GM12892 (cell line): ENCODE results near the gene GRAP.

Experiments used
- POLR2A ChIP-seq: IDR thresholded peaks from 2 replicates; pipeline ENCODE4 v1.6.1; 2011; ENCODE audit warnings: low read depth, low read length, control low read depth
- POLR2AphosphoS5 ChIP-seq: IDR thresholded peaks from 2 replicates; pipeline ENCODE4 v1.6.1; 2011; ENCODE audit warnings: low read depth, low read length, control low read depth
- TAF1 ChIP-seq: IDR thresholded peaks from 2 replicates; pipeline ENCODE4 v1.6.1; 2011; ENCODE audit warnings: low read depth, mild to moderate bottlenecking, control low read depth, low read length, borderline replicate concordance

DNA sequence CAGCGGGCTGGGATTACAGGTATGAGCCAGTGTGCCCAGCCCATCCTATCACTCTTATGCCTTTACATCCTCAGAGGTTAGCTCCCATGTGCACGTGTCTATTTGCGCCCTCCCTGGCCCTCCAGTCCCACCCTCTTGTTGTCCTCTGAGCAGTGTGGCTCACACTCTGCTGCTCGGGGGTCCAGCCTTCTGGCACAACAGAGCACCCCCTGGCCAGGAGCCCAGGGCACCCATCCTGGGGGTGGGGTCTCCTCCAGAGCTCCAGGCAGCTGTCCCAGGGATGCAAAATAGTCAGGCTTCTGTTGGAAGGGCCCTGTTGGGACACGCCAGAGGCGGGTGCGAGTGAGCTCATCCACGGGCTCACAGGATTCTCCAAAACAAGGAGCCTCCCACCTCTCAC lies 30.5 kb downstream of the GRAP start:
- no peak for TF ChIP-seq POLR2A
- no peak for TF ChIP-seq POLR2AphosphoS5
- no peak for TF ChIP-seq TAF1
